Amniotic epithelial cell (primary cell): ENCODE data around the gene PGP.
A peak's percentile ranks its signal among the peaks of the same experiment; 100 is the strongest.
"Not testable (repeated sequence)": the region's sequence is repeated elsewhere in the genome, so short reads cannot be mapped to it uniquely, and the experiment has no call there.

Experiments used
- DNase-seq: peaks from one replicate; pipeline ENCODE4 v3.0.0-alpha.2; 2010; ENCODE audit warnings: low read depth

The PGP gene, protein sequence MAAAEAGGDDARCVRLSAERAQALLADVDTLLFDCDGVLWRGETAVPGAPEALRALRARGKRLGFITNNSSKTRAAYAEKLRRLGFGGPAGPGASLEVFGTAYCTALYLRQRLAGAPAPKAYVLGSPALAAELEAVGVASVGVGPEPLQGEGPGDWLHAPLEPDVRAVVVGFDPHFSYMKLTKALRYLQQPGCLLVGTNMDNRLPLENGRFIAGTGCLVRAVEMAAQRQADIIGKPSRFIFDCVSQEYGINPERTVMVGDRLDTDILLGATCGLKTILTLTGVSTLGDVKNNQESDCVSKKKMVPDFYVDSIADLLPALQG

GRCh38 chr16:2214719-2214968, at the start of gene PGP:
Gene PGP (minus strand): TSS chr16:2214840. CDS start chr16:2214777, 63 bp downstream.
- DNase-seq: no peak

- not testable (repeated sequence) for DNase-seq
Observed at GRCh38 chr16:2263026-2263425, 48.4 kb upstream of the PGP start.

DNA sequence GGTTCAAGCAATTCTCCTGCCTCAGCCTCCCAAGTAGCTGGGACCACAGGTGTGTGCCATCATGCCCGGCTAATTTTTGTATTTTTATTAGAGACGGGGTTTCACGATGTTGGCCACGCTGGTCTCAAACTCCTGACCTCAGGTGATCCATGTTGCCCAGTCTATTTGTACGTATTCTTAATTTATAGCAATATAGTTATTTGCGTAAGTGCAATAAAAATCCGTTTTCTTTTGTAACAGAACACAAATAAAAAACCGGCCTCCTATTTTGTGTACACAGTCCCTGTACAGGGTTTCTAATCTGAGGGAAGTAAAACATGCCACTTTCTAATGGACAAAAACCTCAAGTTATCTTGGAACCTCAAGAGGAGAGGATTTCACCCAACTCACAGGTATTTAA, 45.6 kb upstream of the PGP start:
- DNase-seq: no peak

- DNase-seq: not testable (repeated sequence)
Observed at GRCh38 chr16:2258530-2258929, 43.9 kb upstream of the PGP start.

DNA sequence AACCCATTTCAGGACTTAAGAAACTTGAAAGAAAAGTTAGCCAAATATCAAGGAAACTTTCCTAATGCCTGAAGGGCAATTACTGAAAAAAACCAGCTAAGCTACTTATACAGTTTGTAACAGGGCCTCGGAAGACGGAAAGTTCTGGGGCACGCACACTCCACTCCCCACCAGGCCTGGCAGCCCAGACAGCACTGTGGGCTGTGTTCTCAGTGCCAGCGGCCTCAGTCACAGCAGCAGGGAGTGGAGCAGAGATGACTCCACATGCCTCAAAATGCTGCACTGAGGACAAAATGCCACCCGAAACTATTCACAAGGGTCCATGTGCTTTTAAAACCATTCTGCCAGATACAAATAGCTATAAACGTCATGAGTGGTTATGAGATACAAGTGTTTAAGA, 43.1 kb upstream of the PGP start:
- DNase-seq: no peak

DNA sequence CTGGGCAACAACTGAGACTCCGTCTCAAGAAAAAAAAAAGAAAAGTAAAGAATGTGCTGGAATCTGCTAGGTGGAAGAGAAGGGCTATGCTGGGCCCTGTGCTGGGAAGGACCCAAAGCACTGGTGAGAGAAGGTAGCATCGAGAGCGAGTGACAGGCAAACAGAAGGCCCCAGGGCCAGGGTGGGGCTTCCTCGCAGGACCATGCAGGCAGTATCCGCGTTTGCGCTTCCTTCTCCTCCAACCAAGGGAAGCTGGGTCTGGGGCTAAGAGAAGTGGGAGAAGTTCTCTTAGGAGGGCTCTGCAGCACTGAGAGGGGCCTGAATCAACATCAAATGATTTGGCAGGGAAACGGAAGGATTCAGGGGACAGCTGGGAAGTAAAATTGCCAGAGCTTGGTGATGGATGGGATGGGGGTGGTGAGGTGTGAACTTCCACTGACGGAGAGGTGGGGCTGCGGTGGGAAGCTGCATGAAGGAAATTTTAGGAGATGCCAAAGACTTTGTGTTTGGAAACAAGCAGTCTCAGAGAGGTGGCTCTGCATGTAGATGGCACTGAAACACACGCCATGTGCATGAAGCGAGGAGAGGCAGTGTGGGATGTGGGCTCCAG, 42.0 kb upstream of the PGP start:
- no peak for DNase-seq

DNA sequence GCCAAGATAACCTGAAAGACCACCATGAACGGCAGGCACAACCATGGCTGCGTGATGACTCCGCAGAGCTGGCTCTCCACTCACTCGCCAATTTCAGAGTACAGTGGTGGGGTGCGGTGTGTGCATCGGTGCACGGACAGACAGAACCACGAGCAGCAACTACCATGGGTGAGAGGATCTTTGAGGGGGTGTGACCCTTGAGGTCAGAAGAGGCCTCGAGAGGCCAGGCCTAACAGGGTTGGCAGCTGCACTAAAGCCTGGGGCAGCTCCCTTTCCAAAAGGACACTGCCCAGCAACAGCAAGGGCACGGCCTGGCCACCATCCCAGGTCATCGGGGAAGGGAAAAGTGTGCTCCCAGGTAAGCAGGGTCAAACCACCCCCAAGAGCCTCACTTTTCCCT, 38.7 kb upstream of the PGP start:
- DNase-seq: no peak

DNA sequence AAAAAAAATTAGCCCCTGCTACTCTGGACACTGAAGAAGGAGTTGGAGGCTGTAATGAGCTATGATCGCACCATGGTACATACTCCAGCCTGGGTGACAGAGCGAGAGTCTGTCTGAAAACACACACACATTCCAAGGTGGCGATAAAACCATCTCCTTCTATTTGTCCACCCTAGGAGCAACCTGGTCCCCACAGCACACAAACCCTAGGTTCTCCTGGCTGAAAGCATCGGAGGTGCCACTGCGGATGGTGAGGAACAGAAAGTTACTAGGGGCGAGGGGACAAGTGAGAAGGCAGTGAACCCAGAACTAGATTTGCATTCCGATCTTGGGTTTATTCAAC, 38.1 kb upstream of the PGP start:
- peak; percentile 9 for DNase-seq

DNA sequence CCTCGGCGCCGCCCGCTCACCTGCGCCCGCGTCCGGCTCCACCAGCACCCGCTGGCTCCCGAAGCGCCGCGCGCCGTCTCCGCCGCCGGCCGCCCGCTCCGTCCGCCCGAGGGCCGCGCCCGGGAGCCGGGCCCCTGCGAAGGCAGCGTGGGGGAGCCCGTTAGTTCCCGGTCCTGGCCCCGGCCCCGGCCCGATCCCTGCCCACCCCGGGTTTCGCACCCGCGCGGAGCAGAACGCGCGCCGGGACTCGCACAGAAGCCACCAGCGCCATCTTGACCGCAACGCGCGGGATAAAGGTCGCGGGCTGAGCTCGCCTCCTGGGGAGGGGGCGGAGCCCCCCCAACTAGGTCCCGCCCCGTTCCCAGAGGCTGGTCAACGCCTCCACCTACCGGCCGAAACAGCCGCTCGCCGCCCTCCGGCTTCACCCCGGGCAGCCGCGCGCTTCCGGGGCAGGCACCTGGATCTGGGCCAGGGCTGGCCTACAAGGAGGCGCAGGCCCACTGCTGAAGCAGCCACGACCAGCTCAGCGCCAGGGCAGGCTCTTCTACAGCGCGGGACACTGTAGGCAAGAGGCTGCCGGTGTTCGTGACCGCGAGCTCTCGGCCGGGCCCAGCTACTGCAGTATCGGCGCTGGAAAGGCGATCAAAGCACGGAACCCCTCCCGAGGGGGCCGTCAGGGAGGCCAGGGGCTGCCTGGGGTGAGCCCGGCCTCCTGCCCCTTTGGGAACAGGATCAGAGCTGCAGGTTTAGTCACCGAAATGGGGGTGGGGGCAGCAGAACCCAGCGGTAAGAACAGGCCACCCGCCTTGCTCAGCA, 36.9 kb upstream of the PGP start, which contains the start of gene ECI1:
Gene ECI1 (minus strand): TSS at position 292 of the 816 bp plus-strand sequence. CDS start 21 bp downstream, at position 271.
- peak; percentile 92 for DNase-seq

GRCh38 chr16:2250652-2251295, 36.1 kb upstream of the PGP start:
- DNase-seq: peak; percentile 47

DNA sequence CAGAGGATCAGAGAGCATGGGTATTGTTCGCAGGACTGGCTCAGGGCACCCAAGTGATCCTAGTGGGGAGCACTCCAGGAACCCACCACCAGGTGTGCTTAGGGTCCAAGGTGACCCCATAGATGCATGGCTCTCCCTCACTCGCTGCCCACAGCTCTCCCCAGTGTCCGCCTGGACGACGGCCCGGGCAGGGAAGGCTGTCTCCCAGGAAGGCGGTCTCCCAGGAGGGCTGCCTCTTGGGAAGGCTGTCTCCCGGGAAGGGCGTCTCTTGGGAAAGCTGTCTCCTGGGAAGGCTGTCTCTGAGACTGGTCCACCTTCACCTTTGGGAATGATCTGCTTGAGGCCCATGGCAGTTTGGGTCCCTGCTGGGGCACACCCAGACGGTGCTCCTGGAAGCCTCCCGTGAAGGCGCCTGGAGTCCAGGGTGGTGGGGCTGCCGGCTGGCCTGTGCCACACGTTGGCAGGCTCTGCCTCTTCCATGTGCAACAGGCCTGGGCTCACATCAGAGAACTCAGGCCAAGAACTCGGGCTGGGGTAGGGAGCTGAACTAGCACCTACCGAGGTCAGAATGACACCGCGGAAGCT, 31.8 kb upstream of the PGP start:
- no peak for DNase-seq

GRCh38 chr16:2244926-2245795, 30.5 kb upstream of the PGP start:
- no peak for DNase-seq

- DNase-seq: no peak
Observed at GRCh38 chr16:2244301-2244700, 29.7 kb upstream of the PGP start.

GRCh38 chr16:2243781-2244180, 29.1 kb upstream of the PGP start:
- DNase-seq: no peak

DNA sequence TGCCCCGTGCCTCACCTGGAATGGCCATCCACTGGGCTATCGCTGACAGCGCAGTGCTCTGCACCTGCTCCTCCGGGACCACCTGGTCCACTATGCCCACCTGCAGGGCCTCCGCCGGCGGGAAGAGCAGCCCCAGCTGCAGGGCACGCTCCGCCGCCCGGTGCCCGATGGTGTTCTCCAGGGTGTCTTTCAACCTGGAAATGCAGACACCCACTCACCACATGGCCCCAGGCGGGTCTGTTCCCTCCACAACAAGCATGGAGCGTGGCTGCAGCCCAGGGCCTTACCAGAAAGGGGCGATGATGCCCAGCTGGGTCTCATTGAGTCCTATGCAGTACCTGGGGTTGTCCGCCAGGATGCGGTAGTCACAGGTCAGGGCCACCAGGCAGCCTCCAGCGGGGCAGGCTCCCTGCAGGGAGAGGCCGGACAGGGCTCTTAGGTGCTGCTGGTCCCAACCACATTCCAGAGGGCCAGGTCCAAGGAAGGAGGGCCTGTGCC, 28.4 kb upstream of the PGP start:
- no peak for DNase-seq

- DNase-seq: no peak
Observed at GRCh38 chr16:2242598-2242997, 28.0 kb upstream of the PGP start.

DNA sequence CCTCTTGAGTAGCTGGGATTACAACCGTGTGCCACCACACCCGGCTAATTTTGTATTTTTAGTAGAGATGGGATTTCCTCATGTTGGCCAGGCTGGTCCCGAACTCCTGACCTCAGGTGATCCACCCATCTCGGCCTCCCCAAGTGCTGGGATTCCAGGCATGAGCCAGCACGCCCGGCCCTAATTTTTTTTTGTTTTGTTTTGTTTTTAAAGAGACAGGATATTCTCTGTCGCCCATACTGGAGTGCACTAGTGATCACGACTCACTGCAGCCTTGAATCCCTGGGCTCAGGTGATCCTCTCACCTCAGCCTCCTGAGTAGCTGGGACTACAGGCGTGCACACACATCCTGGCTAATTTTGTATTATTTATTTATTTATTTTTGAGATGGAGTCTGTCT, 25.7 kb upstream of the PGP start:
- not testable (repeated sequence) for DNase-seq

DNA sequence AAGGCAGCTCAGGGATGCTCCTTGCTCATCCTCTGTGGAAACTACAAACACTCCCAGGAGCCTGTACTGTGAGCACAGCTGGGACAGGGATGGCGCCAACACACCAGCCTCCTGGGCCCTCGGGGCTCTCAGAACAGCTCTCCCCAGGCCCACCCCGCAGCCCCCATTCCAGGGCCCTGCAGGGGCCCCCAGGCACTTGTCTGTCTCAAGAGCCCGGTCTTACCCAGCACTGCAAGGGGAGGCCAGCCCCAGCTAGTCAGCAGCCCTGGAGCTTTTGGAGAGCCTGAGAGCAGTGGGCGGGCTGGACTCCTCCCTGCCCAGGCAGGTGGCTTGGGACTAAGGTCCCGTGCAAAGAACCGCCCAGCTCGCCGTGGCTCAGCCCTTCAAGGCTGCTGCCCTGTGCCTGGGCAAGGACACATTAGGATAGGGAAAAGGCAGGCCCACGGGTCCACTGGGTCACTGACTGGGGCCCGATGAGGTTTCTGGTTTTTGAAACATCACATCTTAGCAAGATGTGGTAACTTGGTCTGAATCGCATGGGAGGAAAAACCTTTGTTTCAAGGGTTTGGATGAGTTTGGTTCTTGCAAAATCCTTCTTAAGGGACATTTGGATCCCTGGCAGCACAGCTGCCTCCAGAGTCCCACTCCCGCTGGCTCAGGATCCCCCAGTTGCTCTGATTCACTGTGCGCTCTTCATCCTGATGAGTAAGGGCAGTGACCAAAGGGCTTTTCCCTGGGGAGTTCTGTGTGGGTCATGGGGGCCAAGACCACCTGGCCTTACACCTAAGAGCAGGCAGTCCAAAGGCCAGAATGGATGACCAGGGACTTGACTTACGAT, 24.4 kb upstream of the PGP start:
- no peak for DNase-seq

GRCh38 chr16:2238150-2238837, 23.7 kb upstream of the PGP start:
- no peak for DNase-seq
